RPMI7951 (cell line): ENCODE results near the gene PCK1. TPM values are rescaled to one million over a fixed set of nuclear protein-coding genes. Genes with fewer than 3 reads are reported as not detected.
"Not testable (repeated sequence)": the region's sequence is repeated elsewhere in the genome, so short reads cannot be mapped to it uniquely, and the experiment has no call there.

Experiments
- DNase-seq: peaks from one replicate; pipeline ENCODE4 v3.0.0-alpha.2; 2012; ENCODE audit warnings: low read depth
- total RNA-seq: library from RNA; depleted of rRNA; stranded (reverse); fragments of >200 nt; shearing (Covaris generic); gene quantifications from 2 replicates; pipeline ENCODE4 v1.2.3, GENCODE V29; 2014; rRNA removed

The PCK1 gene
- total RNA-seq, result not detected in 2 replicates

GRCh38 chr20:57560554-57561355 lies at the start of gene PCK1:
TSS of gene PCK1 (plus strand) at chr20:57561110. CDS start at chr20:57561412, 302 bp downstream.
- DNase-seq, result peak; percentile 41

GRCh38 chr20:57511709-57512108 lies 49.2 kb upstream of the PCK1 start:
- DNase-seq, result not testable (repeated sequence)

GRCh38 chr20:57512432-57512831 lies 48.5 kb upstream of the PCK1 start:
- no peak for DNase-seq

- DNase-seq, result peak; percentile 57
Observed at GRCh38 chr20:57513199-57513598, 47.7 kb upstream of the PCK1 start.

GRCh38 chr20:57514273-57514751 lies 46.6 kb upstream of the PCK1 start:
- peak; percentile 74 for DNase-seq

GRCh38 chr20:57517904-57518303 lies 43.0 kb upstream of the PCK1 start:
- DNase-seq, result no peak

- no peak for DNase-seq
Observed at GRCh38 chr20:57522380-57523140, 38.4 kb upstream of the PCK1 start.

- no peak for DNase-seq
Observed at GRCh38 chr20:57523782-57524181, 37.1 kb upstream of the PCK1 start.

- DNase-seq, result no peak
Observed at GRCh38 chr20:57524511-57525176, 36.3 kb upstream of the PCK1 start, which contains the start of gene CTCFL. TSS of gene CTCFL (minus strand) at chr20:57525140. CDS start at chr20:57524205, 935 bp downstream.

GRCh38 chr20:57525328-57526086 lies 35.4 kb upstream of the PCK1 start:
- no peak for DNase-seq

- DNase-seq, result no peak
Observed at GRCh38 chr20:57526087-57526884, 34.6 kb upstream of the PCK1 start.

- DNase-seq, result no peak
Observed at GRCh38 chr20:57526885-57527460, 33.9 kb upstream of the PCK1 start.

GRCh38 chr20:57527728-57528127 lies 33.2 kb upstream of the PCK1 start:
- DNase-seq, result no peak

- DNase-seq, result no peak
Observed at GRCh38 chr20:57528148-57528547, 32.8 kb upstream of the PCK1 start.

GRCh38 chr20:57529160-57529585 lies 31.7 kb upstream of the PCK1 start:
- no peak for DNase-seq

GRCh38 chr20:57529810-57530209 lies 31.1 kb upstream of the PCK1 start:
- DNase-seq, result no peak

- DNase-seq, result no peak
Observed at GRCh38 chr20:57530327-57530981, 30.5 kb upstream of the PCK1 start.

GRCh38 chr20:57532104-57532503 lies 28.8 kb upstream of the PCK1 start:
- no peak for DNase-seq

- no peak for DNase-seq
Observed at GRCh38 chr20:57535297-57535696, 25.6 kb upstream of the PCK1 start.
